ENCODE data around the gene RASSF1.

RASSF1 gene

DNA sequence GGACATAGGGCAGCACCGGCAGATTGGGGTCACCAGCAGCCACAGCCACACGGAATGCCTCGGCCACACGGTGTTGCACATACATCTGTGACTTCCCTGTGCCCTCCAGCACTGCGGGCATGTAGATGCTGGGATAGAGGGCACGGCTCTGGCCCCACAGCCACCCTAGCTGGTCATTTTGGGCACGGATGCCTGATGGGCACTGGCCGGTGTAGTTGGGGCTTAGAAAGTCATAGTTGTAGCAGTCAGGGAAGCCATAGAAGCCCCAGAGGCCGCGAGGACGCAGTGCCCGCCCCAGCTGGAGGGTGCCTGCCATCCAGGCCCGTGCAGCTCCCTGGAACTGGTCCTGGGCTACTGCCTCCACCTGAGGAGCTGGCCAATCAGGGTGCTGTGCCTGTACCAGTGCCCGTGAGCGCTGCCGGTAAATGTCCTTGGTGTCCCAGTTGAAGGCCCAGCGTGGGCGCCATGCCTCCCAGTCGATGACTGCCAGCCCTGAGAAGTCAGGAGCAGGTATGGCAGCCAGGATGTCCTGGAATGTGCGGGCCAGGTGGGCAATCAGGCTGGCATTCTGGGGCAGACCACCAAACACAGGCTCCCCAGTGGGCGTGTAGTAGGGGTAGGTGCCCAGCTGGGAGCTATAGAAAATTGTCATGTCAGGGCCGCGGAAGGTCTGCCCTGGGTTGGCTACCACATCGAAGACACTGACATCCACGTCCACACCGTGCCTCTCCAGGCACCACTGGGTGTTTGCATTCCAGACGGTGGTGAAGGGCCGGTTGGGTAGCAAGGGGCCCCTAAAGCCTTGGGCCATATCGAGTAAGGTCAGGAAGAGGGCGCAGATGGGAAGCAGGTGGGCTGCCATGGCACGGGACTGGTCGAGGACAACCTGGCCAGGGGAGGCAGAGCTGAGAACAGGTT is 38.3 kb downstream of the RASSF1 start:
- DNase-seq (ENCODE audit: low read depth in 1 of 2, low spot score in 1 of 2), result no peak

DNA sequence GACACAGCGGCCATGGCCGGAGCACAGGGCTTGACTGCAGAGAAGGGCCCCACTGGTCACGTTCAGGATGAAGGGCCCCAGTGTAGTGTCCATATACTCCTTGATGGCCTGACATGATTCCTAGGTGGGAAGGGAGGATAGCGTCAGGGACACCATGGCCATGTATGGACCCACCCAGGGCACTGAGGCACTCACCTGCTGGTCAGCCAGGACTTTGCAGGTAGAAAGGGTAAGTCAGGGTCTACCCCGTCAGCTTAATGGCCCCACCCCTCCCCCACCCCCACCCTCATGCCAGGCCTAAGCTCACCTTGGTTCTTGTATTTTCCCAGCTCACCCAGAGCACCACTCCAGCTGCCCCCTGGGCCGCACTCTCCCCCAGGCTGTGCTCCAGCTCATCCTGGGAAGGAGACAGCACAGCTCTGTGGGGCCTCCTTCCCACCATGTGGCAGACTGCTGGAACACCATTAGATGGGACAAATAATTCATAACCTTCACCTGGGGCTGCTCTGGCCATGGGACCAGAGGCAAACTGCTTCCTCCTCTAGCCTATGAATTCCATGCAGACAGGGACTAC is 39.9 kb downstream of the RASSF1 start:
- DNase-seq (ENCODE audit: low read depth in 1 of 2, low spot score in 1 of 2), result no peak

DNA sequence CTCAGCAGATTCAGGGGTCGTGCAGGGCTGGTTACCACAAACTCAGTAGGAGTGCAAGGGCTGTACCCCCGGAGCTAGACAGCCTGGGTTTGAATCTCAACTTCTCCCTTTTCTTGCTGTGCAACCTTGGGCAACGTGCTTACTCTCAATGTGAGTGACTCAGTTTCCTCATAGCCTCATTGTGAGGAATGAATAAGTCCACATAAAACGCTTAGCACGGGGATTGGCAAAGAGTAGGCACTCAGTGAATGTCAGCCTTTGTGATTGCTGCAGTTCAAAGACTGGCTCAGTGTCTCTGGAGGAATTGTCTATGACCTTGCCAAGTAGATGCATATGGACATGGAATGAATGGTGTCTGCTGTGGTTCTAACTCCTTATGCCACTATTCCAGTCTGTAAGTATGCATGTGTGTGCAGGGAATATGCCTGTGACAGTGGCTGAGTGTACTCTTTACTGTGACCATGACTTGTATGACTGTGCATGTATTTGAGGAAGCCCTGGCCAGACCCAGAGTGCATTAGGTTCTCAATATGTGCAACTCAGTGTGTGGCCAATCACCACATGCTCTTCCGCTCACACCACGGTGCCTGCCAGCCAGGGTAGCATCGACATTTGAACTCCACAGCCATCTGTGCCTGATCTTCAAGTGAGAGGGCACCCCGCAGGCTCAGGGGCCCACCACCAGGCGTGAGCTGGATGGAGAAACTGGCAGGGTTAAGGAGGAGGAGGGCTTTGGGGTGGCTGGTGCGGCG is 40.5 kb downstream of the RASSF1 start:
- DNase-seq (ENCODE audit: low read depth in 1 of 2, low spot score in 1 of 2), result no peak

DNA sequence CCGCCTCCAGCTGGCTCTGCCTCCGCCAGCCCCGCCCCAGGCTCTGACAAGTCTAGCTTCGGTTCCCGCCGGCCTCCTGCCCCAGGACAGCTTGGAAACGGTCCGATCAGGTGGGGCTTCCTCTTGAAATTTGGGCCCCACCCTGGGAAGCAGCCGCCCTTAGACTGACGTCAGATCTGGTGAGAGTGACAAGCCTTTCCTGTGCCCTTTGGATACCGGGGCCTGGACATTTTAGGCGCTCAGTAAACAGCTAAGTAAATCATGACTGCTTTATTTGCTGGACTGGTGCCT is 41.1 kb downstream of the RASSF1 start:
- DNase-seq (ENCODE audit: low read depth in 1 of 2, low spot score in 1 of 2), result no peak

DNA sequence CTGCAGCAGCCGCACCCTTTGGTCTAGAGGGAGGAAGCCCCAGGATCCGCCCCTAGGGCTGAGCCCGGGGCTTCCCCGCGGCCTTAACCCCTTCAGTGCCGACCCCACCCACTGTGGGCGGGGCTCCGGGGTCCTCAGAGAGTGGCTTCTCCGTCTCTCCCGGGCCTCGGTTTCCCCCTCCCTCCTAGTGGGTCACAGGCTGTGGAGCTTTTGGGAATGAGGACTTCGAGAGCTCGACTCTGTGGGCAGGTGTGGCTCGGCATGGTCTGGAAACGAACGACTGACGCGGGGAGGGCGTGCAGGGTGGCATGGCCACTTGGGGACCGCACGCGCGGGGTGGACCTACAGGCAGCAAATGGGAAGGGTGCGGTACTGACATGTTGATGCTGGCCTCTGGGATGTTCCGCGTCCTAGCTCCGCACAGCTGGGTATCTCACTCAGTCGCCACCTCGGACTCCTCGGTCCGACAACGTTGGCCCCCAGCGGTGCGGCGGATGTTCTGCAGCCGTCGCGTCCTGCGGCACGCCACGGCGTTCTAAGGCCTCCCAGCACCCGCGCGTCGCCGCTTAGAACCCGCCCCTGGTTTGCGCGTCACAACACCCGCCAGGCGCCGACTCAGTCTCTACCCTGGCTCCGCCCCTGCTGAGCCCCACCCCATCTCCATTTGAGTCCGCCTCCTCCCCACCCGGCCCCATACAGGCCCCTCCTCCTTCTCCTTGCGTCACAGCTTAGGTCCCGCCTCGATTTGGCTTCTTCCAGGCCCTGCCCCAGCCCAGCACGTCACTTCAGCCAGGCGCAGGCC is 41.6 kb downstream of the RASSF1 start, which contains the start of the genes HYAL3 and NAA80:
Gene HYAL3, minus strand, starts transcription at position 570 of the 802 bp plus-strand sequence. CDS start 3,803 bp downstream, outside the sequence.
Gene NAA80, minus strand, starts transcription at position 570 of the 802 bp plus-strand sequence. CDS start 1,942 bp downstream, outside the sequence.
- DNase-seq (ENCODE audit: low read depth in 1 of 2, low spot score in 1 of 2), result peak; percentile 98 to 99

DNA sequence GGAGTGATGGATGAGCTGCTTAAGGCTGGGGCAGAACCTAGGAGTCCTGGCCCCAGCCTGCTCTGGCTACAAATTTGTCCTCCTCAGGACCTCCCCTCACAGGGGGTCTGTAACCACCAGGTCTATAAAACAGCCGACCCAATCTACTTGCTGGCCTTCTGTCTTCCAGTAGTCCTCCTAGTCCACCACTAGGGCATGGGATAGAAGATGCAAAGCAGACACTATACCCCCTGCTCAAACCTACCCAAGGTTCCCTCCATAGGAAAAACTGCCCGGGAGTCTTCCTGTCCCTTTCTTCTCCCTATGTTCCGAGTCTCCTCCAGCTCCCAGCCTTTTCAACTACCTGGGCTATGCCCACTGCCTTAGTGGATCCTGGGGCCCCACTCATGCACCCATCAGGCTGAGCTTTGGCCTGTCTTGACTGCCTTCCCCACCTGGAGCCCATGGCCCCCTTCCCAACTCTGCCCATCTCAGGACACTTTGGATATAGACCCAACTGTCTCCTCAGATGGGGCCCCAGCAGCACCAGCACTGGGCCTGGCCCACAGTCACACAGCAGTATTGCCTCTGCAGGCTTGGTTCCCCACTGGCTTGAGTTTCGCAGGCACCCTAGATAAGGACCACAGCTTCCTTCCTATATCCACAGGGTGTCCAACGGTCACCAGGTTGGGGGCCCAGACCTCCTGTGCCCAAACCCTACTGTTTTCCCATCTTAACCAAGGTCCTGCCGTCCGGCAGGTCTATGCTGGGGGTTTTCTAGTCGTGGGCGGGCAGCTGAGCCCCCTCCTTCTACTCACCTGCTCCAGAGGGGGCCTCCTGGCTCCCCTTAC is 42.5 kb downstream of the RASSF1 start:
- DNase-seq (ENCODE audit: low read depth in 1 of 2, low spot score in 1 of 2), result no peak

DNA sequence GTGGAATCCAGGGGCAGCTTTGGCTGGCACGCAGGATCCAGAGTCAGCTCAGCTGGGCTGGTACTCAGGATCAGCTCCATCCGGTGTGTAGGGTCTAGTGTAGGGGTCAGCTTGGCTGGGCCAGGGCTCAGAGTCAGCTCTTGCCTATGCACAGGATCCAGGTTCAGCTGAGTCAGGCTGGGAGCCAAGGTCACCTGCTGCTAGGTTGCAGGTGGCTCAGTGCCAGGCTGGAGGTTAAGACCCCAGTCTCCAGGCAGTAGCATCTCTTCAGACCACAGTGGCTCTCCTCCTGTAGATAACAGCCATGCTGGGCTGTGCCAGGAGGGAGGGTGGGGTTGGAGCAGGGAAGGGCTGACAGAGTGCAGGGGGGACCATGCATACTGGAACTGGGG is 43.3 kb downstream of the RASSF1 start:
- no peak for DNase-seq (ENCODE audit: low read depth in 1 of 2, low spot score in 1 of 2)

DNA sequence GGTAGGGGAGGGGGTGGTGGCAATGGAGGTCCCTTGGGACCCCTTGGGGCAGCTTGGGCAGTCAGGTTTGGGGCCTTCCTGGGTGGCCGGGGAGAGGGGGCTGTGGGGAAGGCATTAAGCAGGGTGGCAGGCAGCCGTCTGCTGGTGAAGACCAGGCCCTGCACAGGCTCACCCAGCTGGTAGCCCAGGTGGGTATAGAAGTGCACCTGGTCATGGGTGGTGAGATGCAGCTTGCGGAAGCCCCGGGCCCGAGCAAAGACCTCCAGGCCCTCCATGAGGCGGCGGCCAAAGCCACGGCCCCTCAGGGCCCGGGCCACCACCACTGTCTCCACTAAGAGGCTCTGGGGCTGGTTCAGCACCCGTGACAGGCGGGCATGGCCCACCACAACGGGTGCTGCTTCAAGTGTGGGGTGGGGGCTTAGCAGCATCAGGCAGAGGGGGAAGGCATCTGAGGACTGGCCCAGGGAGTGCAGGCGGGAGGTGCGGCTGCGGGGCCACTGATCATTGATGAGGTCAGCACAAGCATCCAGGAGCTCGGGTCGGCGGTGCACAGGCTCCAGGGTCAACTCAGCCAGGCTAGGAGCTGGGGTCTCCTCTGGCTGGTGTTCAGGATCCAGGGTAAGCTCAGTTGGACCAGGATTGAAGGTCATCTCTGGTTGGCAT is 43.8 kb downstream of the RASSF1 start:
- no peak for DNase-seq (ENCODE audit: low read depth in 1 of 2, low spot score in 1 of 2)

DNA sequence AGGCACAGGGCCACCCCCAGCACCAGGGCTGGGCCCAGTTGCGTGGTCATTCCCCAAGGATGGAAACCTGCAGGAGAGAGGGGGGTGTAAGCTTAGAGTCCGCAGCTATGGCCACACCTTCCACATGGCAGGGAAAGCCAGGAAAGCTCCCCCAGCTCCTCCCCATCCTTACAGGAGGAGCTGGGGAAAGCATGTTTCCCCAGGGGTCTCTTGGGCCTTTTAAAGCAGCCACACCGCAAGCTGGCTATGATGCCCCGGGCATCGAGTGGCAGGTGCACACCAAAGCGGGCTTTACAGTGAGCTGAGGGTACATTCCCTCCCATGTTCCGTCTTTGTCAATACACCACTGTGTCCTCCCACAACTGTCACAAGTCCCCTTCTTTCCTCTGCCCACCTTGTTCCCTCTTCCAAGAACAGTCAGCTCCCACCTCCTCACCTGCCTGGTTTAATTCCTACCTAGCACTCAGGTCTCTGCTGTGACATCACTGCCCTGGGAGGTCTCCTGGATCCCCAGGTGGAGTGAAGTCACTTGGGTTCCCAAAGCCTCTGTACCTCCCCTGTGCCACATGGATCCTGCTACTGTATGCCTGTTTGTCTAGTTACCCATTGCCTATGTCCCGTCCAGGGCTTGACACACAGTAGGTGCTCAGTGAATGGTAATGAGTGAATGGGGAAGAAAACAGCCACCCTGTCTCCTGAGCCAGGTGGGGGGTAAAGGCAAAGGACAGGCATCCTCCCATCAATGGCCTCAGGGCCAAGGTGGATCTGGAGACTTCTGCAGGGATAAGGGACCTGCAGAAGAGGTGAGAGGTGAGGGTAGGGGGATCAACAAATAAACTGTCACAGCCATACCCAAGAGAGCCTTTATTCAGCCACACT is 44.8 kb downstream of the RASSF1 start:
- DNase-seq (ENCODE audit: low read depth in 1 of 2, low spot score in 1 of 2), result no peak

DNA sequence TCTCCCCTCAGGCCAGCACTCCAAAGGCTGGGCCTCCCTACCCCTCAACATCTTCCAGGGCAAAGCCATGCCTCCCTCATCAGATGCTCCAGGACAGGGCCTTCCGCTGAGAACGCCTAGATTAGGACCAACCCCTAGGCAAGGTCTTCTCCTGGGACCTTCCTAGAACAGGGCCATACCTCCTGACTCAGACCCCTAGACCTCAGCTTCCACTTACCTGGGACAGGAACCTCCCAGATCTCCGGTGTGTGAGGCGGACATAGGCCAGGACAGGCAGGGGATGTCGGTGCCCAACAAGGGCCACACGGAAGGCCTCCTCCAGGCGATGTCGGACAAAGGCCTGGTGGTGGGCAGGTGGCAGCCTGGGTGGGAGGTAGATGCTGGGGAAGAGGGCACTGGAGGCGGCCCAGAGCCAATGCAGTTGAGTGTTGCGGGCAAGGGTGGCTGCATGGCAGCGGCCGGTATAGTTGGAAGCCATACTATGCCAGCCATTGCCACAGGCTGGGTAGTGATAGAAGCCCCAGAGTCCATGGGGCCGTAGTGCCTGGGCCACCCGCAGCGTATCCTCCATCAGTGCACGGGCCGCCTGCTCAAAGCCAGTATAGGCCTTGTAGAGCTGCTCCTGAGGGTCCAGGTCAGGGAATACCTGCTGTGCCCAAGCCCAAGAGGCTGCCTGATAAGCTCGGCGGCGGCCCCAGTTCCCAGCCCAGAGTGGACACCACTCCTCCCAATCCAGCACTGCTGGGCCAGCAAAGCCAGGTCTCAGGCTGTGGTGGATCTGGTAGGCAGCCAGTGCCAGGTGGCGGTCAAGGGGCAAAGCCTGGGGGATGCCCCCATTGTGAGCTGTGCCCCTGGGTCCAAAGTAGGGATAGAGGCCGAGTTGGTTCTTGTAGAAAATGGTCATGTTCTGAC is 45.9 kb downstream of the RASSF1 start:
- DNase-seq (ENCODE audit: low read depth in 1 of 2, low spot score in 1 of 2), result no peak

DNA sequence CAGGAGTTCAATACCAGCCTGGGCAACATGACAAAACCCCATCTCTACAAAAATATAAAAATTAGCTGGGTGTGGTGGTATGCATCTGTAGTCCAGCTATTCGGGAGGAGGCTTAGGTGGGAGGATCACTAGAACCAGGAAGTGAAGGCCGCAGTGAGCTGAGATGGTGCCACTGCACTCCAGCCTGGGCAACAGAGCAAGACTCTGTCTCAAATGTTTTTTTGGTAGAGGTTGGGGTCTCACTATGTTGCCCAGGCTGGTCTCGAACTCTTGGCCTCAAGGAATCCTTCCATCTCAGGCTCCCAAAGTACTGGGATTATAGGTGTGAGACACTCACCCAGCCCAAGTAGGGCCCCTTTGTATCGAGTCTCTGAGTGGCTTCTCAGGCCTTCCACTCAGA is 46.5 kb downstream of the RASSF1 start:
- DNase-seq (ENCODE audit: low read depth in 1 of 2, low spot score in 1 of 2), result no peak

DNA sequence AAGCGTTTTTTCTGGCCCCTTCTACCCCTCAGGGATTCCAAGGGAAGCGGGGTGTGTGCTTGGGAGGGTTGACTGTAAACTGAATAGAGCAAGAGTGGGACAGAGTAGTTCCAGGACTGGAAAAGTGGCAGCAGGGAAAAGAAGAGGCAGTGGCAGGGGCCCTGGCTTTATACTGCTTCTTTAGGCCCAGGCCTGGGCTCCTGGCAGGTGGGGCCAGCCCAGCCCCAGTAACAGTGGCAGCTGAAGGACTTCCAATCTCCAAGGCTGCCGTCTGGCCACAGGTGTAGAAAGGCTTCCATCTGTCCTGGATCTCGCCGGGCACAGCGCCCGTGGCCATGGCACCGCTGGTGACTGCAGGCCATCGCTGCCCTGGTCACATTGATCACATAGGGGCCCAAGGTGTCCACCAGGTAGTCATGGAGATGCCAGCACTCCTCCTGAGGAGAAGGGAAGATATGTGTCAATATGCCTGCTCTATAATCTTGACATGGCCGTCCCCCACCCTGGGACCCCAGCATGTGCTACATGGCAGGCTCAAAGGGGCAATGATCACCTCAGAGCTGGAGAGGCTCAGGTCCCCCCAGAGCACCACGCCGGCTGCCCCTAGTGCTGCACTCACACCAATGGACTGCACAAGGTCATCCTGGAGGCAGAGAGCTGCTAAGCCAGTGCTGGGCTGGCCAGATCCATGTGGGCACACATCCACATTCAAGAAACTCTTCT is 47.4 kb downstream of the RASSF1 start:
- DNase-seq (ENCODE audit: low read depth in 1 of 2, low spot score in 1 of 2), result no peak

DNA sequence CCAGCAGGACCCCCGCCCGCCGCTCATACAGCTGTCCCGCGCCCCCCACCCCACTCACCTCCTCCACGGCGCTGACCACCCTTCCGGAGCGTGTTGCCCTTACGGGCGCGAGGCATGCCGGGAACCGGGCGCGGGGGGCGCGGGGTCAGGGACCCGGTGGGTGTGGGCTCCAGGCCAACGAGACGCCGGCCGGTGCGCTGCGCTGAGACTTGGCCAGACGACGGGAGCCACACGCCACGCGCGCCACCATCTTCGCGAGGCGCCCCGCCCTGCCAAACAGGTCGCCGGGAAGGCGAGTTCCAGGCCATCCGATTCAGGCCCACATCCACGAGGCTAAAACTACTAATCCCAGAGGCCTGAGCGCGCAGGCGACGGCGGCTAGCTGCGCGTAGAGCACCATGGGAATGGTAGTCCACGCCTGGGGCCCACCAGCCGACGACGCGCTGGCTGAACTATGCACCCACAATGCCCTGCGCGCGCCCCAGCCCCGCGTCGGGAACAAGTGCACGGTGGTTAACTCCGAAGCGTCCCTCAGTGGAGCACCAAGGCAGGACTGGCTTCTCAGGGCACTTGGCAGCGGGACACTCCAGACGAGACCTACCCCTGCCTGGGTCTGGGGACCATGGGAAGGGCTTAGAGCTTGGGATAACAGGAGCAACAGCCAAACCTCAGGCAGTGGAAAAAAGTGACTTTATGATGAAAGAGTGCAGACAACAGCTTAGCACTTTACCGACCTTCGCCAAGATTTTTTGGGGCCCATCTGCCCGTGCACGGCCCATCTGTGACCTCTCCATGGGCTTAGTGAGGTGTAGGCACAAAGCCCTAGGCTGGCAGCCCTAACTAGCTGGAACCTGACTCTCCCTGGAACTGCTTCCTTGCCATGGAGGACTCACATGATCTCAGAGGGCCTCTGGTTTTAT is 48.2 kb downstream of the RASSF1 start, which contains the start of gene IFRD2:
Gene IFRD2, minus strand, starts transcription at position 271 of the 920 bp plus-strand sequence. Its CDS starts 155 bp downstream, at position 116.
- DNase-seq (ENCODE audit: low read depth in 1 of 2, low spot score in 1 of 2), result peak; percentile 89 to 92

DNA sequence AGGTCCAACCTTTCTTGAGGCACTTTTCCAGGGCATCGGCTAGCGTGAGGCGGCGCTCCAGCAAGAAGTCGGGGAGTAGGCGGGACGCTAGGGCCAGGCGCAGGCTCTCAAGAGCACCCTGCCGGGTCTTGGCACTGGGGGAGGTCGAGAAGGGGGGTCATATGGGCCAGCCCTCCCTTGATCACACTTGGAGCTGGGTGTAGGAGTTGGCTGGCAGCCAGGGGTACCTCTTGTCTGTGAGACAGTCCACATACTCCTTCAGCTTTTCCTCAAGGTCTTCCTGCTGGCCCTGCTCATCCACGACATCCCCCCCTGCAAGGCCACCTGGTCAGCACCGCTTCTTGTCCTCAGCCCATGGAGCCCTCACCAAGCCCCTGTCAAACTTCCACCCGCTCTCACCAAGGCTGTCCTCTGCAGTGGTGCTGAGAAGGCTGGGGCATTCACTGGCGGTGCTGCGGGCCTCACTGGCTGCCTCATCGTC is 50.4 kb downstream of the RASSF1 start:
- no peak for DNase-seq (ENCODE audit: low read depth in 1 of 2, low spot score in 1 of 2)

DNA sequence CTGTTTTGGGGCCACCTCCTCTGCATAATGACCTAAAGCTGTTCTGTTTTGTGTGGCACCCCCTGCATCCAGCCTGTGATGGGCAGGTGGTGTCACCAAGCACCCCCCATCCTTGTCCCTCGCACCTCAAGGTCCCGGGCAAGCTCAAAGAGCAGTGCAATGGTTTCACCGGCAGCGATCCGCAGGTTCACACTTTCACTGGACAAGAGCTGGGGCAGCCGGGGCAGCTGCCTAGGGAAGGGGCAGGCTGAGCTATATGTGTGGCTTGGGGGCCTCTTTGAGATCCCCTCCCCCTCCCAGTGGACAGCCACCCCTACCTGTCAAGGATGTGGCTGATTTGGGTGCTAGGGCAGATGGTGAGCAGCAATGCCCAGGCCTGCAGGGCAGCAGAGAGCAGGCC is 51.5 kb downstream of the RASSF1 start:
- DNase-seq (ENCODE audit: low read depth in 1 of 2, low spot score in 1 of 2), result no peak

All from stimulated activated CD4-positive, alpha-beta T cell treated with anti-CD3 and anti-CD28 coated beads, Interleukin-15, amount 100 ng/mL, for 1 hour (primary cell).